Fibroblast of mammary gland (primary cell): ENCODE data around the gene CASZ1.

Experiments
- DNase-seq: peaks from one replicate; pipeline ENCODE4 v3.0.0-alpha.2; 2010; ENCODE audit warnings: low read depth
- H3K4me3 ChIP-seq: 2 replicates; pipeline ENCODE4 v1.5.1; 2011; ENCODE audit warnings: low read depth, mild to moderate bottlenecking, low read length, moderate library complexity; ENCODE audit not compliant: control insufficient read depth
- CTCF ChIP-seq: conservative IDR thresholded peaks from 2 replicates; pipeline ENCODE4 v1.5.1; 2011; ENCODE audit warnings: low read depth, low read length, inconsistent platforms; ENCODE audit not compliant: control insufficient read depth, insufficient read depth

The CASZ1 gene

GRCh38 chr1:10608690-10609089 is 187.8 kb downstream of the CASZ1 start:
- no peak for DNase-seq
- H3K4me3 ChIP-seq = no peak overlapping the region
- TF ChIP-seq CTCF = no peak

GRCh38 chr1:10607228-10607627 is 189.2 kb downstream of the CASZ1 start:
- TF ChIP-seq CTCF = no peak
- DNase-seq = no peak
- no peak overlapping the region for H3K4me3 ChIP-seq

- no peak for TF ChIP-seq CTCF
- no peak overlapping the region for H3K4me3 ChIP-seq
- no peak for DNase-seq
These were observed 190.4 kb downstream of the CASZ1 start for GRCh38 chr1:10606064-10606463.

- H3K4me3 ChIP-seq = no peak overlapping the region
- no peak for DNase-seq
- TF ChIP-seq CTCF = no peak
These were observed 191.5 kb downstream of the CASZ1 start for GRCh38 chr1:10604966-10605365.

- no peak overlapping the region for H3K4me3 ChIP-seq
- DNase-seq = no peak
- TF ChIP-seq CTCF = no peak
These were observed 193.5 kb downstream of the CASZ1 start for GRCh38 chr1:10602936-10603335.

- no peak for DNase-seq
- no peak for TF ChIP-seq CTCF
- H3K4me3 ChIP-seq = no peak overlapping the region
These were observed 194.9 kb downstream of the CASZ1 start for GRCh38 chr1:10601342-10602070.
